Ovary (tissue), 3 donors: ENCODE measurements around the gene NCF2.

Experiments
- POLR2A ChIP-seq: fragments of 450-650 bp; IDR thresholded peaks from one replicate; pipeline ENCODE4 v1.6.1; 2017; ENCODE audit warnings: antibody characterized with exemption, mild to moderate bottlenecking, moderate library complexity
- TF ChIP-seq, protein P1 (sequence below), 3 donors: fragments of 450-650 bp in 2 of 3; fragments of 200-600 bp in 1 of 3; IDR thresholded peaks; one replicate each; pipeline versions ENCODE4 v1.5.1 to v1.8.0; 2016 to 2022; ENCODE audit warnings: antibody characterized with exemption in 3 of 3, mild to moderate bottlenecking in 1 of 3
- donor health status: DM: no; HTN: no; CAD: no.

DNA sequence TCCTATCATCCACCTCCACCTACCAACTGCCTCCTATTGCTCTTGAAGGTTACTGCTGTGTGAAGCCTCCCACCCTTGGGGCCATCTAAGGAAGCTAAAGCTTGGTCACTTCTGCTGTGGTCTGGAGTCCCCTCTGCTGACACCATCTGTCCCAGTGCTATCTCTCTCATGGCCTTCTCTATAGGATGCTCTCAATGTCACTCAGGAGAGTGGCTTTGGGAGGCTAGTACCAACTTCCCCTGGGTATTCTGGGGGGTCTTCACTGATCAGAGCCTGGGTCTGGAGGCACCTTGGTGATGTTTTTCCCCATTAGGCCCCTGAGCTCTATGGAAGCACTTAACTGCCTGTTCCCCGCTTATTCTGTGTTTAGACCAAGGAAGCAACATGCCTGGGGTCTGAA is 12.3 kb upstream of the NCF2 start:
- no peak for TF ChIP-seq POLR2A
- TF ChIP-seq, protein P1, sequence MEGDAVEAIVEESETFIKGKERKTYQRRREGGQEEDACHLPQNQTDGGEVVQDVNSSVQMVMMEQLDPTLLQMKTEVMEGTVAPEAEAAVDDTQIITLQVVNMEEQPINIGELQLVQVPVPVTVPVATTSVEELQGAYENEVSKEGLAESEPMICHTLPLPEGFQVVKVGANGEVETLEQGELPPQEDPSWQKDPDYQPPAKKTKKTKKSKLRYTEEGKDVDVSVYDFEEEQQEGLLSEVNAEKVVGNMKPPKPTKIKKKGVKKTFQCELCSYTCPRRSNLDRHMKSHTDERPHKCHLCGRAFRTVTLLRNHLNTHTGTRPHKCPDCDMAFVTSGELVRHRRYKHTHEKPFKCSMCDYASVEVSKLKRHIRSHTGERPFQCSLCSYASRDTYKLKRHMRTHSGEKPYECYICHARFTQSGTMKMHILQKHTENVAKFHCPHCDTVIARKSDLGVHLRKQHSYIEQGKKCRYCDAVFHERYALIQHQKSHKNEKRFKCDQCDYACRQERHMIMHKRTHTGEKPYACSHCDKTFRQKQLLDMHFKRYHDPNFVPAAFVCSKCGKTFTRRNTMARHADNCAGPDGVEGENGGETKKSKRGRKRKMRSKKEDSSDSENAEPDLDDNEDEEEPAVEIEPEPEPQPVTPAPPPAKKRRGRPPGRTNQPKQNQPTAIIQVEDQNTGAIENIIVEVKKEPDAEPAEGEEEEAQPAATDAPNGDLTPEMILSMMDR (IDR thresholded peaks at IDR 0.05): no peak
